ENCODE measurements around the gene NUP88. TPM values are rescaled to one million over a fixed set of nuclear protein-coding genes. Genes with fewer than 3 reads are reported as not detected.

Gene NUP88
- total and polyA plus RNA-seq, 10 of the 15 experiments (the other 5 are each of a cell fraction or from before 2014, with no cell fraction given): 110 to 244 (median 188) TPM

DNA sequence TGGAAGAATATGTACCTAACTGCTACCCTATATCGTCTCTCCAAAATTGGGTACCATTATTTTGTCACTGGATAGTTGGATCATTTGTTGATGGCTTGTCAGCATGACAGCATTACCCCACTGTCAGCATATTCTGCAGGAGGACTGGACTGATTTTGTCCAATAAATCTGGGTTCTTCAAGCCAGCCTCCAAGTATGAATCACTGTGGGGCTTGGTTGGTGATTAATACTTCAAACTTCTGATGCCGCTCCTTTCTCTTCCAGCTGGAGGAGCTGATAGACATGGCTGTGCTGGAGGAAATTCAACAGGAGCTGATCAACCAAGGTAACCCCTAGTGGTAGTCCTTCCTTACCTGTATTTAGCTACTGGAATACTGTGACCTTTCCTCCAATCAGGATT is 3.0 kb upstream of the NUP88 start:
- no peaks in the 10 kb centered on the region for H3K27me3 ChIP-seq (replicated peaks in 1 of 2; ENCODE audit: control insufficient read depth in 2 of 2, insufficient read depth in 2 of 2, low read length in 1 of 2)
- in situ Hi-C loops (cut with MboI) (no loop called here), intact Hi-C loops (cut with micrococcal nuclease; ENCODE audit: unreplicated experiment) (no loop called here)
- POLR2A ChIA-PET: no interaction called here
- peaks cover 5% of the 10 kb centered on the region for H3K4me1 ChIP-seq (ENCODE audit: control insufficient read depth, insufficient read depth, low read length)
- H3K9me3 ChIP-seq (replicated peaks; ENCODE audit: control insufficient read depth, insufficient read depth, low read length): no peaks in the 10 kb centered on the region
- no peaks in the 10 kb centered on the region; the same call in 1 of the 2 replicates for H4K20me1 ChIP-seq (ENCODE audit: control insufficient read depth, insufficient read depth)
- SMC1A ChIA-PET (ENCODE audit: uncharacterized antibody, unreplicated experiment): interaction anchor here (1.5 kb wide), 1 partner anchor 17 kb away, joined by 5 read pairs; the partner anchor contains the start of gene C1QBP
- RAD21 ChIA-PET (ENCODE audit: unreplicated experiment): no interaction called here
- FAIRE-seq: no peak
- no TSS peak for BruUV-seq (replicated peaks)
- whole genome bisulfite sequencing (ENCODE audit: insufficient coverage, insufficient replicate concordance, low lambda C conversion rate, missing lambda C conversion rate): 100% methylated on average over 2 of the region's 2 CpGs
- H2AFZ ChIP-seq (ENCODE audit: control insufficient read depth, low read depth, low read length): no peak overlapping the region
- CTCF ChIA-PET: interaction anchor here (1.2 kb wide), 1 partner anchor 17 kb away, joined by 4 read pairs; no protein-coding TSS in a partner anchor
- H3K4me2 ChIP-seq (ENCODE audit: control insufficient read depth, insufficient read depth): peak overlapping the region; percentile 3; the same call in 1 of the 2 replicates
- no peak overlapping the region for H3K27ac ChIP-seq (ENCODE audit: control insufficient read depth, insufficient read depth)
- no peak overlapping the region for H3K9ac ChIP-seq (ENCODE audit: control insufficient read depth, insufficient read depth, low read length)
- no peak for TF ChIP-seq SUPT20H (IDR thresholded peaks at IDR 0.05; ENCODE audit: borderline replicate concordance, control insufficient read depth, low read depth, low read length)
- TF ChIP-seq, protein P1, sequence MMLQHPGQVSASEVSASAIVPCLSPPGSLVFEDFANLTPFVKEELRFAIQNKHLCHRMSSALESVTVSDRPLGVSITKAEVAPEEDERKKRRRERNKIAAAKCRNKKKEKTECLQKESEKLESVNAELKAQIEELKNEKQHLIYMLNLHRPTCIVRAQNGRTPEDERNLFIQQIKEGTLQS (IDR thresholded peaks at IDR 0.05; ENCODE audit: borderline replicate concordance, extremely low read depth, low read depth, low read length): no peak
- TF ChIP-seq TBL1XR1 (IDR thresholded peaks at IDR 0.05; ENCODE audit: low read depth, low read length): no peak
- no peak for TF ChIP-seq TCF12 (IDR thresholded peaks at IDR 0.05; ENCODE audit: low read depth, low read length)
- no peak for TF ChIP-seq CHD1 (IDR thresholded peaks at IDR 0.05; ENCODE audit: low read depth, low read length)
- TF ChIP-seq, protein P2, sequence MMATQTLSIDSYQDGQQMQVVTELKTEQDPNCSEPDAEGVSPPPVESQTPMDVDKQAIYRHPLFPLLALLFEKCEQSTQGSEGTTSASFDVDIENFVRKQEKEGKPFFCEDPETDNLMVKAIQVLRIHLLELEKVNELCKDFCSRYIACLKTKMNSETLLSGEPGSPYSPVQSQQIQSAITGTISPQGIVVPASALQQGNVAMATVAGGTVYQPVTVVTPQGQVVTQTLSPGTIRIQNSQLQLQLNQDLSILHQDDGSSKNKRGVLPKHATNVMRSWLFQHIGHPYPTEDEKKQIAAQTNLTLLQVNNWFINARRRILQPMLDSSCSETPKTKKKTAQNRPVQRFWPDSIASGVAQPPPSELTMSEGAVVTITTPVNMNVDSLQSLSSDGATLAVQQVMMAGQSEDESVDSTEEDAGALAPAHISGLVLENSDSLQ (IDR thresholded peaks at IDR 0.05): no peak
- TF ChIP-seq NFXL1 (IDR thresholded peaks at IDR 0.05; ENCODE audit: borderline replicate concordance): no peak
- no peak for TF ChIP-seq HCFC1 (IDR thresholded peaks at IDR 0.05; ENCODE audit: low read length)
- TF ChIP-seq PAX8 (IDR thresholded peaks at IDR 0.05): no peak
- TF ChIP-seq GABPA (IDR thresholded peaks at IDR 0.05; ENCODE audit: low read depth): no peak
- no peak for TF ChIP-seq STAT1 (conservative IDR thresholded peaks at IDR 0.05)
- TF ChIP-seq MTA2 (IDR thresholded peaks at IDR 0.05; ENCODE audit: low read depth): no peak
- no peak overlapping the region for H3K4me3 ChIP-seq
- no peak for ATAC-seq
- peaks cover 4 to 22% of the 10 kb centered on the region in 2 experiments for H3K36me3 ChIP-seq (ENCODE audit: control insufficient read depth in 2 of 2, insufficient read depth in 2 of 2, low read length in 1 of 2)
- peaks cover 47% of the 10 kb centered on the region for H3K79me2 ChIP-seq (ENCODE audit: control insufficient read depth, insufficient read depth, low read length)
- DNase-seq (ENCODE audit: low read depth, low spot score): no peak

Data from GM12878 (cell line).